ENCODE results near the gene USP25. TPM values are rescaled to one million over a fixed set of nuclear protein-coding genes. Genes with fewer than 3 reads are reported as not detected.

USP25 gene
- total and polyA plus RNA-seq, 8 donors = 8.2 to 91.6 (median 25.5) TPM

GRCh38 chr21:15743593-15743992 lies 13.8 kb downstream of the USP25 start:
- Histone ChIP-seq H3K36me3 (peaks cover 0 to 10% (median 0%) of the 10 kb centered on the region in 4 donors), H3K4me3 (no peak overlapping the region), H3K27me3 (no peaks in the 10 kb centered on the region), H3K9me3 (no peaks in the 10 kb centered on the region), H3K4me1 (peaks cover 39 to 76% (median 55%) of the 10 kb centered on the region in 4 donors), H3K27ac (no peak overlapping the region)
- no peak for TF ChIP-seq POLR2AphosphoS5 (IDR thresholded peaks at IDR 0.05)
- 91 to 97% (median 94%) methylated on average over 4 of the region's 4 CpGs for WGBS, 5 donors
- DNase-seq = no peak
- intact Hi-C loops (cut with DNase I; ENCODE audit: low total_unique reads) = no loop called here

- peaks cover 39 to 76% (median 55%) of the 10 kb centered on the region in 4 donors for H3K4me1 ChIP-seq
- DNase-seq = no peak
- intact Hi-C loops (cut with DNase I; ENCODE audit: low total_unique reads) = no loop called here
- no peak overlapping the region for H3K4me3 ChIP-seq
- no peaks in the 10 kb centered on the region for H3K9me3 ChIP-seq
- no peak overlapping the region for H3K27ac ChIP-seq
- no peaks in the 10 kb centered on the region for H3K27me3 ChIP-seq
- no peak for TF ChIP-seq EP300 (IDR thresholded peaks at IDR 0.05)
- TF ChIP-seq POLR2AphosphoS5 (IDR thresholded peaks at IDR 0.05) = no peak
- TF ChIP-seq POLR2A (IDR thresholded peaks at IDR 0.05) = no peak
- TF ChIP-seq CTCF (IDR thresholded peaks at IDR 0.05) = no peak
- peaks cover 0 to 10% (median 0%) of the 10 kb centered on the region in 4 donors for H3K36me3 ChIP-seq
- WGBS, 5 donors = 70 to 80% (median 76%) methylated on average over 4 of the region's 4 CpGs
Measured at GRCh38 chr21:15744926-15745325, 15.1 kb downstream of the USP25 start.

- DNase-seq = no peak
- no peaks in the 10 kb centered on the region for H3K36me3 ChIP-seq
- H3K27me3 ChIP-seq = no peaks in the 10 kb centered on the region
- H3K4me3 ChIP-seq = no peak overlapping the region
- H3K27ac ChIP-seq = peak overlapping the region in 2 of 5 donors; percentile 20 to 53
- WGBS, 5 donors = 50 to 71% (median 58%) methylated on average over 1 of the region's 1 CpG
- TF ChIP-seq EP300 (IDR thresholded peaks at IDR 0.05) (no peak), POLR2AphosphoS5 (IDR thresholded peaks at IDR 0.05) (no peak), CTCF (IDR thresholded peaks at IDR 0.05) (no peak), POLR2A (IDR thresholded peaks at IDR 0.05) (no peak)
- H3K9me3 ChIP-seq = no peaks in the 10 kb centered on the region
- H3K4me1 ChIP-seq = peaks cover 36 to 77% (median 58%) of the 10 kb centered on the region in 4 donors
- intact Hi-C loops (cut with DNase I; ENCODE audit: low total_unique reads) = no loop called here
Measured at GRCh38 chr21:15748586-15748985, 18.8 kb downstream of the USP25 start.

GRCh38 chr21:15749082-15749860 lies 19.5 kb downstream of the USP25 start:
- peak in 1 of 2 donors; percentile 62 for DNase-seq
- TF ChIP-seq POLR2AphosphoS5 (IDR thresholded peaks at IDR 0.05) = peak in 1 of 3 donors; percentile 67
- no peak for TF ChIP-seq POLR2A (IDR thresholded peaks at IDR 0.05)
- H3K4me1 ChIP-seq = peaks cover 42 to 77% (median 61%) of the 10 kb centered on the region in 4 donors
- intact Hi-C loops (cut with DNase I; ENCODE audit: low total_unique reads) = no loop called here
- H3K4me3 ChIP-seq = no peak overlapping the region
- no peaks in the 10 kb centered on the region for H3K9me3 ChIP-seq
- H3K27ac ChIP-seq = peak overlapping the region in 2 of 5 donors; percentile 20 to 53
- 28 to 43% (median 37%) methylated on average over 5 of the region's 5 CpGs for WGBS, 5 donors
- no peaks in the 10 kb centered on the region for H3K36me3 ChIP-seq
- no peaks in the 10 kb centered on the region for H3K27me3 ChIP-seq

- intact Hi-C loops (cut with DNase I; ENCODE audit: low total_unique reads) = no loop called here
- WGBS, 5 donors = 25 to 43% (median 33%) methylated on average over 2 of the region's 2 CpGs
- no peaks in the 10 kb centered on the region for H3K36me3 ChIP-seq
- H3K27me3 ChIP-seq = no peaks in the 10 kb centered on the region
- peaks cover 47 to 77% (median 64%) of the 10 kb centered on the region in 4 donors for H3K4me1 ChIP-seq
- peak overlapping the region in 3 of 5 donors; percentile 15 to 53 (median 25) for H3K27ac ChIP-seq
- H3K4me3 ChIP-seq = no peak overlapping the region
- no peaks in the 10 kb centered on the region for H3K9me3 ChIP-seq
- TF ChIP-seq POLR2A (IDR thresholded peaks at IDR 0.05) (no peak), EP300 (IDR thresholded peaks at IDR 0.05) (no peak), POLR2AphosphoS5 (IDR thresholded peaks at IDR 0.05) (no peak), CTCF (IDR thresholded peaks at IDR 0.05) (no peak)
- DNase-seq = no peak
Measured at GRCh38 chr21:15749861-15750159, 20.0 kb downstream of the USP25 start.
